CD4-positive, alpha-beta T cell treated with Interleukin-17A for 4 hours (primary cell): ENCODE results near the gene KCNG2.

ENCODE experiments used
- DNase-seq: peaks from one replicate; pipeline ENCODE4 v3.0.0-alpha.2; 2020; ENCODE audit warnings: mixed read lengths

The KCNG2 gene

GRCh38 chr18:79786304-79786703, 11.4 kb upstream of the KCNG2 start:
- DNase-seq, result no peak

GRCh38 chr18:79786786-79787526, 10.8 kb upstream of the KCNG2 start:
- DNase-seq, result no peak

- DNase-seq, result no peak
Measured at GRCh38 chr18:79787527-79787864, 10.2 kb upstream of the KCNG2 start.

GRCh38 chr18:79787865-79788733, 9.6 kb upstream of the KCNG2 start:
- no peak for DNase-seq

GRCh38 chr18:79788734-79789085, 9.0 kb upstream of the KCNG2 start:
- no peak for DNase-seq

- no peak for DNase-seq
Measured at GRCh38 chr18:79789091-79789891, 8.4 kb upstream of the KCNG2 start.

GRCh38 chr18:79789901-79790890, 7.5 kb upstream of the KCNG2 start:
- no peak for DNase-seq

GRCh38 chr18:79790996-79791972, 6.5 kb upstream of the KCNG2 start:
- DNase-seq, result no peak

GRCh38 chr18:79792096-79792987, 5.4 kb upstream of the KCNG2 start:
- no peak for DNase-seq

GRCh38 chr18:79792988-79793355, 4.8 kb upstream of the KCNG2 start:
- no peak for DNase-seq

- no peak for DNase-seq
Measured at GRCh38 chr18:79794846-79795245, 2.9 kb upstream of the KCNG2 start.

- DNase-seq, result no peak
Measured at GRCh38 chr18:79795446-79795845, 2.3 kb upstream of the KCNG2 start.

GRCh38 chr18:79796016-79796415, 1.7 kb upstream of the KCNG2 start:
- no peak for DNase-seq

- DNase-seq, result no peak
Measured at GRCh38 chr18:79796531-79797405, 970 bp upstream of the KCNG2 start.

GRCh38 chr18:79798346-79798998, 734 bp downstream of the KCNG2 start:
- no peak for DNase-seq

GRCh38 chr18:79798999-79799370, 1.2 kb downstream of the KCNG2 start:
- DNase-seq, result no peak

- no peak for DNase-seq
Measured at GRCh38 chr18:79799619-79800370, 2.1 kb downstream of the KCNG2 start.
